Left kidney (tissue), 2 donors: ENCODE measurements around the gene IQCH. TPM values are rescaled to one million over a fixed set of nuclear protein-coding genes. Genes with fewer than 3 reads are reported as not detected.

Source experiments
- DNase-seq: peaks from one replicate; pipeline ENCODE4 v3.0.0-alpha.2; 2013
- polyA plus RNA-seq: library from polyadenylated mRNA; unstranded; fragments of 120-200 nt; gene quantifications from one replicate; pipeline ENCODE4 v1.2.1, GENCODE V29; 2013; ENCODE audit not compliant: insufficient read length

Gene IQCH
- polyA plus RNA-seq, 1 donor = 10.0 TPM

DNA sequence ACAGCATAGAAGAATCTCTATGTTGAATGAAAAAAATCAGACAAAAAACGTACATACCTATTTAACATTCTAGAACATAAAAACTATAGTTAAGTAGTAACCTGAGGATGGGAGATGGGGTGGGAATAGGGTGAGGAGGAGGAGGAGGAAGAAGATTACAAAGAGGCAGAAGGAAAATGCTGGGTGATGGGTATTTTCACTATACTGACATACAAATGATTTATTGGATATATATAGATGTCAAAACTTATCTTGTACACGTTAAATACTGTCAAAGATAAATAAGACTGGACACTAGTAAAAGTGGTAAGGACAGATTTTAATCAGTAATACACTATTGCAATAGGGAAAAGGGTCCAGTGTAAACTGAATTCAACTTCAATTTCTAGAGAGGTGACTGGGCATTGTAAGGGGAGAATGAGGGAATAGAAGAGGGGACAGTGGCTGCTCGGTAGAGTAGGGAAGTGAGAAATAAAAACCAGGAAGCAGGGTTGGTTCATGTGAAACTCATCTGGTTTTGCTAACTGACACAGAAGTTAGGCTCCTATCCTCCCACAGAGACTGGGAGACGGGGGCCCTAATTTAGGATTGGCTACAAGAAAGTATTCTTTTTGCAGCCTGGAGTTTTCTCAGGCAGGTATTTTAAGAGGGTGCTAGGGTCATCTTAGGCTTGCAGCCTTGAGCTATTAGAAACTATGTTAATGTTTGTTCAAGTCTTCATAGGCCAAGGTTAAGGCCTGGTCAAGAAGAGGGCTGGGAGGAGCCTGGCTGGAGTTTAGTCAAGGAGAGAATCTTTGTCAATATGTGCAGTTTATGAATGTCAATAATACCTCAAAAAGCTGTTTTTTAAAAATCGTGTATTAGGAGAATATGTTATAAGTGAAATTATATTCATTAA is 251.3 kb downstream of the IQCH start:
- DNase-seq = no peak

DNA sequence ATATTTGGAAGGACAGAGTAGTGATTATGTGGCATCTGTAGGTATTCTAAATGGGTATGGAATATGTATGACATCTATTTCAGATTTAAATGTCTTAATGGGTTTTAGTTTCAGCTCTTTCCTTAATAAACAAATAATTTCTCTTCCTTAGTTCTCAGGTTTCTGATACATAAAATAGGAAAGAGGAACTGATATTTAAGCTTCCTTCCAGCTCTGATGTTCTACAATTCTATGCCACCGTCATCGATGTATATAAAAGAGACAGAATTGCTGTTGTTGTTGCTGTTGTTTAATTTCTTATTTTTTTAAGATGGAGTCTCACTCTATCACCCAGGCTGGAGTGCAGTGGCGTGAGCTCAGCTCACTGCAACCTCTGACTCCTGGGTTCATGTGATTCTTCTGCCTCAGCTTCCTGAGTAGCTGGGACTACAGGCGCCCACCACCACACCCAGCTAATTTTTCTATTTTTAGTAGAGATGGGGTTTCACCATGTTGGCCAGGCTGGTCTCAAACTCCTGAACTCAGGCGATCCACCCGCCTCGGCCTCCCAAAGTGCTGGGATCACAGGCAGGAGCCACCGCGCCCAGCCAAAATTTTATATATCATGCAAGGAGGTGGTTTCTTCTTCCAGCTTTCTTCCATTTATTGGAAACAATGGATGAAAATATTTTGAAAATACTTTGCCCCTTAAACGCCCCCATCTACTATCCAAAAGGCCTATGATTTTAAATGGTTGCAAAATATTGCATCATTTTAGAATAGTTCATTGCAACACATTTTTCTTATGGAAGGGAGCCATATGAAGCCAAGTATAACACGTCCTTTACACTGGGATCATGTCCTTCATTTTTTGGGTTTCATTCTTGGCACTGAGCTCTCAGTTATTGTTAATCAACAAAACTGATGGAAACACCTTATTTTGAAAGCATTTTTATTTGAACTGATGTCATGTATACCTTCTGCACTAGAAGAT is 252.5 kb downstream of the IQCH start:
- DNase-seq = no peak

GRCh38 chr15:67508407-67508806 is 253.8 kb downstream of the IQCH start:
- no peak for DNase-seq

DNA sequence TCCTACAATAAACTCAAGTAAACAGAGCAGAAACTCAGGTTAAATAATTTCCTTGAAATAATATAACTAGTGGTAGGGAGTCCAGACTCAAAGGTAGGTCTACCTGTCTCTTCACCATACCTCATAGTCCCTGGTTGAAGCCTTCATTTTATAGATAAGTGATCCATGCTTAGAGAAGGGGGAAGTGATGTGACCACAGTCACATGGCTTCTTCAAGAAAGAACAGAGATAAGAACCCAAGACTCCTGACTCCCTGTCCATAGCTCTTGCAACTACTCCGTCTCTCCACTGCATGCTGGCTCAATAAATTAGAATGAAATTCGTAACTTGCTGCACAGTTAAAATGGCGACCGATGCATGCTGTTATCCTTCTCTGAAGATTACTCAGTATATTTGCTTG is 255.3 kb downstream of the IQCH start:
- no peak for DNase-seq

DNA sequence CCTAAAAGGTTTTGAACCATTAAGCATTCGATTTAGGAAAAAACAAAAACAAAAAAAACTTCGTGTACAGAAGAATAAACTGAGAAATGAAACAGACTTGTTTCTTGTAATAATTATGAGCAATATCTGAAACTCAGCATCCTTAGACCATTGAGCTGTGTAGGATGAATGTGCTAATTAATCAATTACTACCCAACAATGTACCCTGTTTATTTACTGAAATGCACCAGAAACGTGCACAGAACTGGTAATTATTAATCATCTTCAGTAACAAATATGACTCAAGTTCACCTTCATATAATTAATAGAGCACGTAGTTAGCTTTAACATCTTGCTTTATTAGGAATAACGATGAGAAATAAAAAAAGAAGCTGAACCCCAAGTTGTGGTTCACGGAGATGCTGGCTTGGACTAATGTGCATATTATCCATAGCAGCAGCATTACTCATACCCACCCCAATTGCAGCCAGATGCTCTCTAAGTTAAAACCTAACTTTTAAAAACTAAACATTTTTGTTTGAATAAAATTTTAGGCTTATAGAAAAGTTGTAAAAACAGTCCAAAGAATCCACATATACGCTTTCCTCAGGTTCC is 256.1 kb downstream of the IQCH start:
- DNase-seq = no peak

DNA sequence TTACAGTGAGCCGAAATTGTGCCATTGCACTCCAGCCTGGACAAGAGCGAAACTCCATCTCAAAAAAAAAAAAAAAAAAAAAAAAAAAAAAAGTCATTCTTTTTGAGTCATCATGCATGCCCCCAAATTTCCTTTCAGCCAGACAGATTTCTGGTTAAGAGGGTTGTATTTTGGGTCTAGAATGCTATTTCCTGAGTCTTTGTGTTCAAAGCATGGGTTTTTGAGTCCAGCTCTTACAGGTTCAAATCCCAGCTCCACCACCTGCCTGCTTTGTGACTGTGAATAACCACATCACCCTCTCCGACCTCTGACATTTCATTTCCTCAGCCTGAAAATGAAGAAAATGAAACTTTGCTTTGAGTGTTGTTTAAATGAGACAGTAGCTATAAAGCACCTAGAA is 257.0 kb downstream of the IQCH start:
- DNase-seq = no peak

DNA sequence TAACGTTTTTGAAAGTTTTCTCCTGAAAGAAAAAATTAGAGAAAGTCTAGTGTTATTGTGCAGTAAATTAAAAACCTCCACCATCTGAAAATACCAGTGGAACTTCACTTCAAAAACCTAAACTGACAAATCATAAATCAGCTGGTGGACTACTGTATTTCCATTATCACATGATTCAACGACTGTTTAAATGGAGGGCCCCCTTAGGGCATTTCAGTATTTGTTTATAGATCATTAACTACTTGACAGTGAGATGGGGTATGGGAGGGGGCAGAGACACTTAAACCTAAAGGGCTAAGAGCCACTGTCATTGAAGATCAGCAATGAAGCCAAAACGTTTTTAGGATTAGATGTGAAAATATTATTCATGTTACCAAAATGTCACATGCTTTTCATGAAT is 257.6 kb downstream of the IQCH start:
- no peak for DNase-seq

GRCh38 chr15:67512933-67513714 is 258.5 kb downstream of the IQCH start:
- no peak for DNase-seq

DNA sequence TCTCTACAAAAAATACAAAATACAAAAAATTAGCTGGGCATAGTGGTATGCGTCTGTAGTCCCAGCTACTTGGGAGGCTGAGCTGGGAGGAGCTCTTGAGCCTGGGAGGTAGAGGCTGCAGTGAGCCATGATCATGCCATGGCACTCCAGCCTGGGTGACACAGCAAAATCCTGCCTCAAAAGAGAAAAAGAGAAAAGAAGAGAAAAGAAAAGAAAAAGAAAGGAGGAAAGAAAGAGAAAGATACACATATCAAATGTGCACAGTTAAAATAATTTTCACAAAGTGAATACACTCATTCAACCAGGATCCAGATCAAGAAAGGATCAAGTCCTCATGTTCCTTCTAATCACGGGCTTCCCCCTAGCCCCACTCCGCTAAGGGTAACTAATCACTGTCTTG is 260.5 kb downstream of the IQCH start:
- no peak for DNase-seq

GRCh38 chr15:67515557-67515956 is 261.0 kb downstream of the IQCH start:
- no peak for DNase-seq

DNA sequence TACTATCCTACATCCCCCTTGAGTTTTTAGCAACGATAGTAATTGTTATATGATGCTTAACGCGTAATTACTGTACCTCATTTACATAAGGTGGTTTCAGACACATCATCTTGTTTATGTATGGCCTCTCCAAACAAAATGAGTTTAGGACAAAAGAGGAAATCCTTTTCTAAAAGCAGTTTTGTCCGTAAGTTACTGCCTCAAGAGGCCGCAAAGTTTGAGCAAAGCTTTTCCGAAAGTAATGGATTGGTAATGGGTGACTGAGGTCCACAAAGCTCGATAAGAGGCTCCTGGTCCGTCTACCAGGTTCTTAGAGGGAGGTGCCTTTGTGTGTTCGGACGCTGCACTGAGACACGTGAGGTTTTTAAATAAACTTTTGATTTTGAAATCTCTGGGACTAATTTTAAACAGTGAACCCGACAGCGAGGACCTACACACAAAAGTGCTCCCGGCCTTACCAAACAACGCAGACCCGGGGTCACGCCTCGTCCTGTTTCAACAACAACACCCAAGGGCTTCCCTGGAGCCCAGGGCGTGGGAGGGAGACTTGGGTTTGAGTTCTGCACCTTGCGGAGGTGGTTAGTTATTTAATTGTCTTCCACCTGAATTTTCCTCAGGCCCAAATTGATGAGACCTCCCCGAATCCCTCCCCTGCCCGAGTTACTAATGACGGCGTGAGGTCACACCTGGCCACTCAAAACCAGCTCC is 265.9 kb downstream of the IQCH start:
- peak; percentile 27 for DNase-seq

- peak; percentile 86 for DNase-seq
Observed at GRCh38 chr15:67521029-67521782, 266.6 kb downstream of the IQCH start, which contains the start of gene C15orf61. C15orf61 (plus strand) TSS chr15:67521131; CDS start chr15:67521249, 118 bp downstream.

- DNase-seq = no peak
Observed at GRCh38 chr15:67521783-67522568, 267.4 kb downstream of the IQCH start.

DNA sequence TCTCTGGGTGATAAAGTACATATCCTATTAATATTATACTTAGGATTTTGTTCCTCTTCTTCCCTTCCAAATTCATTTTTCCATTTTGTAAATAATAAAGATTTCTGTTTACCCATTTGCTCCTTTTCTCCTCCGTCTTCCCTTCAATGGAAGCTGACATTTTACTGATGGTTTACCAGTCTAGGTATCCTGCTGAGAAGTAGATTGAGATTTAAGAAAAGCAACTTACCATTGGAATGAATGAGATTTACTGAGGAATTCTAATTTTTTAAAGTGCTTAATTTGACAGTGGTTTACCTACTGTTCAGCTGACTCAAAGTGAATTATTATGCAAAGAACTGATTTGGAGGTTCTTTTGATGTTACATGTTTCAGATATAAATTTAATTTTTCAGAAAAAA is 268.7 kb downstream of the IQCH start:
- no peak for DNase-seq

GRCh38 chr15:67524235-67524634 is 269.6 kb downstream of the IQCH start:
- no peak for DNase-seq

- DNase-seq = peak; percentile 14
Observed at GRCh38 chr15:67528513-67528912, 273.9 kb downstream of the IQCH start.

DNA sequence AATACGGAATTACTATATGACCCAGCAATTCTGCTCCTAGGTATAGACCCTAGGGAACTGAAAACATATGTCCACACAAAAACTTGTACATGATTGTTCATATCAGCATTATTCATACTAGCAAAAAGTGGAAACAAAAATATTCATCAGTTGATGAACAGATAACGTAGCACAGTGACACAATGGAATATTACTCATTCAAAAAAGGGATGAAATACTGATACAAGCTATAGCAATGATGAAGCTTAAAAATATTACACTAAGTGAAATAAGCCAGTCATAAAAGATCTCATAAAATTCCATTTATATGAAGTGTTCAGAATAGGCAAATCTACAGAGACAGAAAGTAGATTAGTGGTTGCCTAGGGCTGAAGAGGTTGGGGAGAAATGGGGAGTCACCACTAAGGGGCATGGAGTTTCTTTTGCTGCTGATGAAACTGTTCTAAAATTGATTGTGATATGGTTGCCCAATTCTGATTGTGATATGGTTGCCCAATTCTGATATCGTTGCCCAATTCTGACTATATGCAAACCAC is 276.9 kb downstream of the IQCH start:
- DNase-seq = no peak

- no peak for DNase-seq
Observed at GRCh38 chr15:67533873-67534272, 279.3 kb downstream of the IQCH start.

DNA sequence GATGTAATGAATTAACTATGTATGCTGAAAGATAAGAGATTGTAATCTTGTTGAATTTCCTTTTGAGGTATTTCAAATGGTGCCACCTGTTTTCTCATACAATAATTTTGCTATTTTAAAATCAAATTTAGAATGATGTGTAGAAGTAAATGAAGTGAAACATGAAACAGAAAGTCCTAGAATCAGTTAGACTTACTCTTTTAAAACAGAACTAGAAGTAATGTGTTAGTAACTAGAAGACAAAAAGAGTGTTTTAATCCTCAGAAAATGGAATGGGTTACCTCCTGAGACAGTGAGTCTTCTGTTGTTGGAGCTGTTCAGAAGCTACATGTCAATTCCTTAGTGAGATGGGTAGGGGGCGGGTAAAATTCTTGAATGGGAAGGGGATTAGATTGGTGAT is 279.8 kb downstream of the IQCH start:
- no peak for DNase-seq
